Lung microvascular endothelial cell (primary cell): ENCODE data around the gene DYRK3. TPM values are rescaled to one million over a fixed set of nuclear protein-coding genes. Genes with fewer than 3 reads are reported as not detected.

Source experiments
- DNase-seq, 2 donors: peaks; one replicate each; pipeline versions ENCODE4 v3.0.0 to v3.0.0-alpha.2; 2010; ENCODE audit warnings: low read depth in 2 of 2
- total RNA-seq: library from RNA; depleted of rRNA; stranded (reverse); fragments of >200 nt; gene quantifications from 2 replicates; pipeline ENCODE4 v1.2.1, GENCODE V29; 2014

DYRK3 gene
- total RNA-seq, 1 donor from 2014 or later: 8.3 TPM

GRCh38 chr1:206660136-206660535 is 24.8 kb downstream of the DYRK3 start:
- no peak for DNase-seq

GRCh38 chr1:206661161-206661820 is 26.0 kb downstream of the DYRK3 start:
- no peak for DNase-seq

- peak in 1 of 2 donors; percentile 13 for DNase-seq
Measured at GRCh38 chr1:206662396-206663092, 27.2 kb downstream of the DYRK3 start.

- DNase-seq: no peak
Measured at GRCh38 chr1:206663362-206663761, 28.0 kb downstream of the DYRK3 start.

- DNase-seq: peak; percentile 68 to 76
Measured at GRCh38 chr1:206663832-206664652, 28.7 kb downstream of the DYRK3 start.

GRCh38 chr1:206664740-206665139 is 29.4 kb downstream of the DYRK3 start:
- DNase-seq: no peak

GRCh38 chr1:206666031-206666561 is 30.8 kb downstream of the DYRK3 start:
- no peak for DNase-seq

GRCh38 chr1:206666954-206667665 is 31.8 kb downstream of the DYRK3 start:
- no peak for DNase-seq

GRCh38 chr1:206668351-206668750 is 33.0 kb downstream of the DYRK3 start:
- DNase-seq: no peak

- no peak for DNase-seq
Measured at GRCh38 chr1:206668874-206669410, 33.6 kb downstream of the DYRK3 start.

GRCh38 chr1:206672011-206672688 is 36.8 kb downstream of the DYRK3 start:
- no peak for DNase-seq

GRCh38 chr1:206672844-206673758 is 37.8 kb downstream of the DYRK3 start:
- DNase-seq: peak; percentile 42 to 58

GRCh38 chr1:206674236-206674635 is 38.9 kb downstream of the DYRK3 start:
- no peak for DNase-seq

- DNase-seq: peak in 1 of 2 donors; percentile 63
Measured at GRCh38 chr1:206674745-206675175, 39.4 kb downstream of the DYRK3 start.

GRCh38 chr1:206676499-206676898 is 41.2 kb downstream of the DYRK3 start:
- DNase-seq: no peak

GRCh38 chr1:206678490-206678889 is 43.2 kb downstream of the DYRK3 start:
- no peak for DNase-seq

- no peak for DNase-seq
Measured at GRCh38 chr1:206679738-206680211, 44.4 kb downstream of the DYRK3 start.

- DNase-seq: no peak
Measured at GRCh38 chr1:206680279-206680678, 44.9 kb downstream of the DYRK3 start.

- no peak for DNase-seq
Measured at GRCh38 chr1:206681359-206681758, 46.0 kb downstream of the DYRK3 start.
